Measurements from ENCODE around the gene PAQR9. TPM values are rescaled to one million over a fixed set of nuclear protein-coding genes. Genes with fewer than 3 reads are reported as not detected.
A peak's percentile ranks its signal among the peaks of the same experiment; 100 is the strongest.

Gene PAQR9
- total and polyA plus RNA-seq, 8 donors = 0.11 to 0.13 TPM; not detected in 6

GRCh38 chr3:142983318-142983717 is 19.8 kb upstream of the PAQR9 start:
- Histone ChIP-seq H3K4me3 (no peak overlapping the region), H3K9me3 (no peaks in the 10 kb centered on the region), H3K4me1 (no peaks in the 10 kb centered on the region), H3K36me3 (no peaks in the 10 kb centered on the region), H3K27me3 (peaks cover 0 to 8% of the 10 kb centered on the region in 2 donors), H3K27ac (no peak overlapping the region)
- no peak for ATAC-seq
- no peak for DNase-seq
- TF ChIP-seq CTCF (IDR thresholded peaks at IDR 0.05) = no peak
- intact Hi-C loops (cut with DNase I) = no loop called here

- Histone ChIP-seq H3K4me3 (no peak overlapping the region), H3K4me1 (no peaks in the 10 kb centered on the region), H3K27me3 (peaks cover 0 to 8% of the 10 kb centered on the region in 2 donors), H3K9me3 (no peaks in the 10 kb centered on the region), H3K27ac (no peak overlapping the region), H3K36me3 (no peaks in the 10 kb centered on the region)
- no peak for TF ChIP-seq CTCF (IDR thresholded peaks at IDR 0.05)
- ATAC-seq = no peak
- DNase-seq = no peak
- intact Hi-C loops (cut with DNase I) = no loop called here
Observed at GRCh38 chr3:142982038-142982773, 18.7 kb upstream of the PAQR9 start.

GRCh38 chr3:142981108-142981507 is 17.6 kb upstream of the PAQR9 start:
- no peak for TF ChIP-seq CTCF (IDR thresholded peaks at IDR 0.05)
- Histone ChIP-seq H3K9me3 (no peaks in the 10 kb centered on the region), H3K27ac (no peak overlapping the region), H3K36me3 (no peaks in the 10 kb centered on the region), H3K4me1 (peaks cover 0 to 8% of the 10 kb centered on the region in 2 donors), H3K4me3 (no peak overlapping the region), H3K27me3 (peaks cover 0 to 8% of the 10 kb centered on the region in 2 donors)
- peak; percentile 27 for ATAC-seq
- DNase-seq = no peak
- intact Hi-C loops (cut with DNase I) = no loop called here

DNA sequence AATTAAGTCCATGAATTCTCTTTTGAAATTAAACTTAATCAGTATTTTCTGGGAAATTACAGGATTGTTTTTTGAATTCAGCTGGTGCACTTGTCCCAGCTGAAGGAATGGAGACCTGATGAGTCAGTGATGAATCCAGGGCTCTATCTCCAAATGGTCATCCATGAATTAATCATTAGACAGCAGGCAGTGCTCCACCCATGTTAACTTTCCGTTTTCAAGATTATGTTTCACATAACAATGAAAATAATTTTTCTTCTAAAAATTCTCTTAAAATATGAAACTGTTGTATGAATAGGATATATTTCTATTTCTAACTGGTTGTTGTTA is 13.9 kb upstream of the PAQR9 start:
- no peaks in the 10 kb centered on the region for H3K9me3 ChIP-seq
- DNase-seq = no peak
- no peak overlapping the region for H3K27ac ChIP-seq
- no peaks in the 10 kb centered on the region for H3K36me3 ChIP-seq
- intact Hi-C loops (cut with DNase I) = no loop called here
- TF ChIP-seq CTCF (IDR thresholded peaks at IDR 0.05) = no peak
- H3K4me3 ChIP-seq = no peak overlapping the region
- no peak for ATAC-seq
- peaks cover 0 to 8% of the 10 kb centered on the region in 2 donors for H3K27me3 ChIP-seq
- H3K4me1 ChIP-seq = peaks cover 0 to 8% of the 10 kb centered on the region in 2 donors

- Histone ChIP-seq H3K27me3 (peaks cover 0 to 8% of the 10 kb centered on the region in 2 donors), H3K4me3 (no peak overlapping the region), H3K4me1 (peaks cover 0 to 8% of the 10 kb centered on the region in 2 donors), H3K27ac (no peak overlapping the region), H3K9me3 (no peaks in the 10 kb centered on the region), H3K36me3 (no peaks in the 10 kb centered on the region)
- TF ChIP-seq CTCF (IDR thresholded peaks at IDR 0.05) = no peak
- peak in 2 of 4 donors; percentile 83 to 86 for DNase-seq
- intact Hi-C loops (cut with DNase I) = no loop called here
- ATAC-seq = peak; percentile 97
Observed at GRCh38 chr3:142976621-142977398, 13.3 kb upstream of the PAQR9 start.

Measured in left lung (tissue), 10 donors.